T1000 (cell line): ENCODE results near the gene ROGDI.

Experiments used
- DNase-seq: peaks from one replicate; lab custom pipeline; 2025; ENCODE audit warnings: mixed read lengths; lab: John Stamatoyannopoulos, UW

Gene ROGDI

GRCh38 chr16:4813251-4814003, 11.0 kb upstream of the ROGDI start:
- DNase-seq: no peak

GRCh38 chr16:4811773-4812172, 9.3 kb upstream of the ROGDI start:
- DNase-seq: no peak

- DNase-seq: no peak
Measured at GRCh38 chr16:4811242-4811641, 8.8 kb upstream of the ROGDI start.

GRCh38 chr16:4806280-4806679, 3.8 kb upstream of the ROGDI start:
- no peak for DNase-seq

- no peak for DNase-seq
Measured at GRCh38 chr16:4805231-4805630, 2.8 kb upstream of the ROGDI start.

- DNase-seq: no peak
Measured at GRCh38 chr16:4803898-4804762, 1.7 kb upstream of the ROGDI start.

- no peak for DNase-seq
Measured at GRCh38 chr16:4803401-4803844, 990 bp upstream of the ROGDI start.

GRCh38 chr16:4802659-4803287, 340 bp upstream of the ROGDI start:
- DNase-seq: peak; percentile 95

- DNase-seq: no peak
Measured at GRCh38 chr16:4801051-4801961, 1.1 kb downstream of the ROGDI start.

- DNase-seq: no peak
Measured at GRCh38 chr16:4800290-4801041, 2.0 kb downstream of the ROGDI start.

GRCh38 chr16:4799171-4799855, 3.1 kb downstream of the ROGDI start:
- DNase-seq: no peak

GRCh38 chr16:4798456-4798855, 4.0 kb downstream of the ROGDI start:
- no peak for DNase-seq

- DNase-seq: no peak
Measured at GRCh38 chr16:4797805-4798252, 4.6 kb downstream of the ROGDI start.

GRCh38 chr16:4796982-4797804, 5.2 kb downstream of the ROGDI start:
- DNase-seq: no peak

GRCh38 chr16:4795828-4796572, 6.4 kb downstream of the ROGDI start:
- DNase-seq: no peak

GRCh38 chr16:4795181-4795827, 7.1 kb downstream of the ROGDI start, which contains the start of gene SMIM22:
Gene SMIM22, plus strand, starts transcription at chr16:4795369. Its CDS starts 366 bp downstream, at chr16:4795735.
- DNase-seq: no peak

- DNase-seq: no peak
Measured at GRCh38 chr16:4792951-4793513, 9.4 kb downstream of the ROGDI start.

GRCh38 chr16:4790871-4791270, 11.6 kb downstream of the ROGDI start:
- DNase-seq: no peak
